Measurements from ENCODE around the gene TBC1D4. TPM values are rescaled to one million over a fixed set of nuclear protein-coding genes. Genes with fewer than 3 reads are reported as not detected.
A peak's percentile ranks its signal among the peaks of the same experiment; 100 is the strongest.
"Not testable (repeated sequence)": the region's sequence is repeated elsewhere in the genome, so short reads cannot be mapped to it uniquely, and the experiment has no call there.

TBC1D4 gene
- total RNA-seq, 1 donor from 2014 or later, result 116 TPM

DNA sequence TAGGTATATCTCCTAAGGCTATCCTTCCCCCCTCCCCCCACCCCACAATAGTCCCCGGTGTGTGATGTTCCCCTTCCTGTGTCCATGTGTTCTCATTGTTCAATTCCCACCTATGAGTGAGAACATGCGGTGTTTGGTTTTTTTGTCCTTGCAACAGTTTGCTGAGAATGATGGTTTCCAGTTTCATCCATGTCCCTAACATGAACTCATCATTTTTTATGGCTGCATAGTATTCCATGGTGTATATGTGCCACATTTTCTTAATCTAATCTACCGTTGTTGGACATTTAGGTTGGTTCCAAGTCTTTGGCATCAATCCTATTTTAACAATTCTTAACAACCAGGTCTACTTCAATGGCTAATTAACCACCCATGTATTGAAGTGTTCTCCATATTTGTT is 130.4 kb downstream of the TBC1D4 start:
- intact Hi-C loops (cut with micrococcal nuclease); DNase-seq; ATAC-seq: not testable (repeated sequence)

DNA sequence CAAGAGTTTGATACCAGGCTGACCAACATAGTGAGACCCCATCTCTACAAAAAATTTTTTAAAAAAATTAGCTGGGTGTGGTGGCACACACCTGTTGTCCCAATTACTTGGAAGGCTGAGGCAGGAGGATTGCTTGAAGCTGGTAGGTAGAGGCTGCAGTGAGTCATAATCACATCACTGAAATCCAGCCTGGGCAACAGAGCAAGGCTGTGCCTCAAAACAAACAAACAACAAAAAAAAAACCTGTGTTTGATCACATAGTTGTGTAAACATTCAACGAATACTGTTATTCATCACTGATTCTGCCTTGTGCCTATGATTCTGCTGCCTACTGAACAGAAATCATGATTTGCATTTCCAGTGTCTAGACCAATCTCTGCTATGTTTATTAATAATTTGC is 134.0 kb downstream of the TBC1D4 start:
- DNase-seq, result no peak
- intact Hi-C loops (cut with micrococcal nuclease), result no loop called here
- ATAC-seq, result no peak

DNA sequence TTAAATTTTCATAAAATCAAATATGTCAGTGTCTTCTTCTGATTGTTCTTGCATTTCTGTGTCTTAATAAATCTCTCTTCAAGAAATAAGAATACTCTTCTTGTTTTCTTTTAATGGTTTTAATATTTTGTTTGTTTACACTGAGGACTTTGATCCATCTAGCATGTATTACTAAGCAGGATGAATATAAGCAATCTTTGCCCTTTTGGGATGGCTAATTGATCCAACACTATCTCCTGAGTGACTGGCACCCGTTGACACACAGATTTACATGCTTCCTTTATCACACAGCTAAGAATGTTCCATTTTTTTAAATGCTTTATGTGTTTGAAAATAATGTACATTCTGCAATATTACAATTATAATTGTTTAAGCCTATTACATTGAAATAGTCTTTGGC is 134.5 kb downstream of the TBC1D4 start:
- intact Hi-C loops (cut with micrococcal nuclease), result no loop called here
- no peak for ATAC-seq
- no peak for DNase-seq

DNA sequence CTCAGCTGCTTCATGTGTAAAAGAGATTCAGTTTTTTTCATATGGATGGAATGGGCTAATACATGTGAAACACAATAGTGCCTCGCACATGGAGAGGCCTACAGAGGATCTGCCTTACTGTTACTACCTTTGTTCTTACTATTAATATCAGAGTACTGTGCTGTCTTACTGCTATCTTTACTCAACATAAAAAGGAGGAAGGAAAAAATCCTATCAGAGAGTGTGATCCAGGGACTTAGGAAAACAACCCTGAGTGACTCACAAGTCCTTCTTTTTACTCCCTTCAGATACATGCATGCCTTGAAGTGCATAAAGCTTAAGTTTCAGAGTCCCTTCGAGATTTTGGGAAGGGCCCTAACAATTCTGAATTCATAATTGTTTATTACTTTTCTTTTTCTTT is 136.8 kb downstream of the TBC1D4 start:
- intact Hi-C loops (cut with micrococcal nuclease), result no loop called here
- DNase-seq, result no peak
- no peak for ATAC-seq

DNA sequence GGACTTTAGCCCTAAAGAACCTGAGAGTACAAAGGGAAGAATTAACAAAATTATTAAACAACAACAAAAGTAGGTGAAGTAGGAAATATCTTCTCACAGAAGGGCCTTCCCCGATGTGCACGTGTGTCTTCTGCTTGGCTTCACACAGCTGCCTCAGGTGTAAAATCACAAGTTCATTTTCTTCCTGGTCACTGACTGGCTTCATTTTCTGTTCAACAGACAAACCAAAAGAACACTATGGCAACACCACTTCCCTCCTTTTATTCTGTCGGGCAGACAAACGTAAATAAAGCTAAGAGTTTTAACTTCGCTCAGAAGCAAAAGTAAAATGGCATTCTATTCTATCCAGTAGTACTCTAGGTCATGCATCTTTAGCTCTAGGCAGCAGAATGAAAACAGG is 140.9 kb downstream of the TBC1D4 start:
- ATAC-seq, result no peak
- no peak for DNase-seq
- intact Hi-C loops (cut with micrococcal nuclease), result no loop called here

DNA sequence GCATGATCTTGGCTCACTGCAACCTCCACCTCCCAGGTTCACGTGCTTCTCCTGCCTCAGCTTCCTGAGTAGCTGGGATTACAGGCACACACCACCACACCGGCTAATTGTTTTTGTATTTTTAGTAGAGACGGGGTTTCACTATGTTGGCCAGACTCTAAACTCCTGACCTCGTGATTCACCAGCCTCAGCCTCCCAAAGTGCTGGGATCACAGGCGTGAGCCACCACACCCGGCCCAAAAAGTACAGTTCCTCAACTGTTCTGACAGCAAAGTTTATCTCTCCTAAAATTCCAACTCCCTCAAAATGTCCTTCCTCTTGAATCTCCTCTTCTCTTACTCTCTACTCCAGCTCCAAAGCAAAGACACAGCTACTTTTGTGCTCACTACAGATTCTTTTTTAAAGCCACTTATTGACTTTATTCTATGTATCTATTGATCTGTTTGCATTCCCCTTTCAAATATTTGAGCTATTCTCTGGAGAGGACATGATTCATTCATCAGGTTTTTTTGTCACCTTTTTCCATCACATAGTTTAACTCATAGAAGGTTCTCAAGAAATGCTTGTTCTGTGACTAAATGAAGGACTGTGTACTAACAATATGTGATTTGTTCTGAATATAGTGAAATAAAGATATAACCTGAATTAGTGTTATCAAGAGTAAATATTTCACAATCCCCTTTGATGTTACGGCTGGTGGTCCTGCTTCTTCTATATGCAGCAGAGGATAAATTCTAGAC is 142.2 kb downstream of the TBC1D4 start:
- DNase-seq, result no peak
- no peak for ATAC-seq
- intact Hi-C loops (cut with micrococcal nuclease), result no loop called here

DNA sequence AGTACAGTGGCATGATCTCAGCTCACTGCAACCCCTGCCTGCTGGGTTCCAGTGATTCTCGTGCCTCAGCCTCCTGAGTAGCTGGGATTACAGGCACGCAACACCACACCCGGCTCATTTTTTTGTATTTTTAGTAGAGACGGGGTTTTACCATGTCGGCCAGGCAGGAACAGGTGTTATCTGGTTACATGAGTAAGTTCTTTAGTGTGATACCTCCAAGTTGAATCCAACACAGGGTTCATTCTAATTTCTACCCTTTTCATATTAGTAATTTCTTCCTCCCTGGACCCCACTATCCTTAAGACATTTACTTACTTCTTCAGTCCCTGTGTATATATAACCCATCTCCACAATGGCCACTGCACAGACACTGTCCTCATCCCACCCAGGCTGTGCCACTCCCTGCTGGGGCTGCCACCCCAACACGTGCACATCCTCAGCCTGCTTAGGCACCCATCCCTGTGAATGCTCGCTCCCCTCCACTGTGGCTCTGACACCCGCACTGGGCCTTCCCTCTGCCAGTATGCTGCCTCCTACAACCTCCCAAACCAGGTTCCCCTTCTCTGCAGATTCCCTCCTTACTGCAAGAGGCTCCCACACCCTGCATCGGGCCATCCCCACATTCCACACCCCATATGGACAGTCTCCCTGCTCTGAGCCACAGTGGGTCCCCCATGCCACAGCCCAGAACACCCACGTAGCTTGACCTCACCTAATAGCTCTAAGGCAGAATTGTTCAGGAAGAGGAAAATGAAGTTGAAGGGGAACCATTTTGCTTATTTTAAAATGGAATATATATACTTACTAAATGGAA is 147.1 kb downstream of the TBC1D4 start:
- intact Hi-C loops (cut with micrococcal nuclease), result no loop called here
- DNase-seq (no peak), ATAC-seq (no peak)

DNA sequence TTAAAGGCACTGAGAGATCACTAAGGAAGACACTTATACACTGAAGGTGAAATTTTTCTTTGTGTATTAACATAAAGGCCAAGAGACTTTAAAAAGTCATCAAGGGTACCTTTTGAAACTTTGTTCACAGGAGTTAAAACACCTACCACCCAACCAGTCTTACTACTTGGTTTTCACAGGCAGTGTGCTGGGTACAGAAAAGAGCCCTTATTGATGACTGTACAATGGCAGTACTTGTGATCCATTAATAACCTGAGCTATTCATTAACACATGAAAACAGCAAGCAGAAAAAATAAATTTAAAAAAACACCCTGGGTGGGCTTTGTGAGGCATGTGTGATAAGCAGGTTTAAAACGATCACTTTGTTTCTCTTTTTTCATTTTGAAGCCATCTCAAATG is 148.9 kb downstream of the TBC1D4 start:
- ATAC-seq, result no peak
- intact Hi-C loops (cut with micrococcal nuclease), result no loop called here
- DNase-seq, result no peak

DNA sequence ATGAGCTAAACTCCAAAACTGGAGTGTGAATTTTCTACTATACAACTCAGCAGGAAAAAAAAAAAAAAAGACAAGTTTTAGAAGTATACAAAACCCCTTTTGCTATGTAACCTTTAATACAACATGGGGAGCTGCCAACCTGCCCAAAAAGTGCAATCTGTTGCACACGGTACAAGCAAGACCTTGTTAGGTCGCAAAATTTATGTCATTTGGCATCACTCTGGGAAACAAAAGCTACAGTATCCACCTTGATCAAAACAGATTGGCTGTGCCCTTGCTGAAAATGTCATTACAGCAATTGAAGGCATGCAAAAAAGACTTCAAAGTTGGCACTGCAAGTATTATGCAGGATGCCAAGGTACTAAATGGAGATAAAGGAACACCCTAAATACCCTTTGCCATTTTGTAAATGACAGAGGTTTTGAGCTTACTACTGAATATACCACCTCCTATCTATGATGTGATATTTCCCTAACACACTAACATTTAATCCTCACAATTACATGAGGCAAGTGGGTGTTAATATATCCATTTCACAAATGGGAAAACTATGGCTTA is 150.1 kb downstream of the TBC1D4 start:
- ATAC-seq, result peak; percentile 34
- intact Hi-C loops (cut with micrococcal nuclease), result no loop called here

DNA sequence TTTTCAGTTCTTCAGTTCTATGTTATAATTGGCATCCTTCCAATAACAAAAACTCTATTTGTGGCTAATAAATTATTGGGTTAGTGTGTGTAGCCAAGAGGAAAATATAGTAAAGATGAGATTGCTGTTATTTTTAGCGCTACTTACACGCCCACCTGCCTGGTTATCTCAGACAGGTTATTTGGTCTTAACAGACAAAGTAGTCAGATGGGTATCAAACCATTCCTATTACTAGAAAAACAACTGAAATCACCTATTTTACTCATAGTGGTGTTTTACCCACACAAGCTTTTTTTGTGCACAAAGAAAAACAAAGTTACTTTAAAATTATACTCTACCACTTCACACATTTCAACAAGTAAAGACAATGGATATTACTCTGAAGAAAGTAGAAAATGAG is 151.2 kb downstream of the TBC1D4 start:
- ATAC-seq (no peak), DNase-seq (no peak)
- intact Hi-C loops (cut with micrococcal nuclease), result no loop called here

More for the DNA sequence above, 150.1 kb downstream of the TBC1D4 start:
- no peak for DNase-seq

DNA sequence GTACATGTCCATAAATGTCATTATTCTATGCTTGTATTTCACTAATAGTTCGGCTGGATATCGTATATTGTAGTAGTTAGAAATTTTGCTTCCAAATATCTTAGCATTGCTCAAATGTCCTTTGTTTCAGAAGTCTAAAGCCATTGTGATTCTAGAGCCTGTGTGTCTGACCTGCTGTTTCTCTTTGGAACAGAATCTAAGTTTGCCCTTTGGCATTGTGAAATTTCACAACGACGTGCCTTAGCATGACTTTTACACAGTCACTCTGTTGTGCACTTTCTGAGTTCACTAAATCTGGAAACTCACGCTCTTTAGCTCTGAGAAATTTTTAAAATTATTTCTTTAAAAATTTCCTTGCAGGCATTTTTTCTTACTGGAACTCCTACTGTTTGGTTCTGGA is 152.2 kb downstream of the TBC1D4 start:
- DNase-seq (no peak), ATAC-seq (no peak)
- intact Hi-C loops (cut with micrococcal nuclease), result no loop called here

DNA sequence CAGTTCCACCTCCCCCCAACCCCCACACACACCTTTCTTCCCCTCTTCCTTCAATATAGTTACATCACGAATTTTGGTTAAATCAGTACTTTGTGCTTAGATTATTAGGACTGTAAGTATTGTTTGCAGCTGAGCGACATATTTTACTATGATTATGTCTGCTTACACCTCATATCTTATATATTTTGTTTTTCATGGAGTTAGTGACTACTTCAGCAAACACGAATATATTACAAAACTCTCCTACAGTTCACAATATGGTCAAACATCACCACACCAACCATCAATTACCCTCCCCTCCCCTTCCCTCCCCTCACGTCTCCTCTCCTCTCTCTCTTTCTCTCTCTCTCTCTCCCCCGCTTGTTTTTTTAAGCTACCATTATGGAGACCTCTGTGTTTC is 152.9 kb downstream of the TBC1D4 start:
- no peak for DNase-seq
- ATAC-seq, result no peak
- intact Hi-C loops (cut with micrococcal nuclease), result no loop called here

DNA sequence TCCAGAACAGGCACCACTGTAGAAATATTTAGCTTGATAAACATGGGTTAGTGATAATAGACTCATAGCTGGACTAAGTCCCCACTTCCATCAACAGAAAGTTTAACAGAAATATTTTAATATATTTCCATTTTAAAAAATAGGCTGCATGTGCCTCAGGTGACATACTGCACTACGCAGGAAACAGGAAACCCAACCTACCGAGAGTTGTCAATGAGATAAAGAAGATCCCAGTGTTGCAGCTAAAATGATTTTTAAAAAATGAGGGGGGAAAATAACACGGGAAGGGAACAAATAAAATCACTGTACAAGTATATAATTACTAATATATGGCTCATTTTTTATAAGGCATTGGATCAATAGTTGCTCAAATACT is 154.8 kb downstream of the TBC1D4 start:
- intact Hi-C loops (cut with micrococcal nuclease), result no loop called here
- DNase-seq (no peak), ATAC-seq (no peak)

DNA sequence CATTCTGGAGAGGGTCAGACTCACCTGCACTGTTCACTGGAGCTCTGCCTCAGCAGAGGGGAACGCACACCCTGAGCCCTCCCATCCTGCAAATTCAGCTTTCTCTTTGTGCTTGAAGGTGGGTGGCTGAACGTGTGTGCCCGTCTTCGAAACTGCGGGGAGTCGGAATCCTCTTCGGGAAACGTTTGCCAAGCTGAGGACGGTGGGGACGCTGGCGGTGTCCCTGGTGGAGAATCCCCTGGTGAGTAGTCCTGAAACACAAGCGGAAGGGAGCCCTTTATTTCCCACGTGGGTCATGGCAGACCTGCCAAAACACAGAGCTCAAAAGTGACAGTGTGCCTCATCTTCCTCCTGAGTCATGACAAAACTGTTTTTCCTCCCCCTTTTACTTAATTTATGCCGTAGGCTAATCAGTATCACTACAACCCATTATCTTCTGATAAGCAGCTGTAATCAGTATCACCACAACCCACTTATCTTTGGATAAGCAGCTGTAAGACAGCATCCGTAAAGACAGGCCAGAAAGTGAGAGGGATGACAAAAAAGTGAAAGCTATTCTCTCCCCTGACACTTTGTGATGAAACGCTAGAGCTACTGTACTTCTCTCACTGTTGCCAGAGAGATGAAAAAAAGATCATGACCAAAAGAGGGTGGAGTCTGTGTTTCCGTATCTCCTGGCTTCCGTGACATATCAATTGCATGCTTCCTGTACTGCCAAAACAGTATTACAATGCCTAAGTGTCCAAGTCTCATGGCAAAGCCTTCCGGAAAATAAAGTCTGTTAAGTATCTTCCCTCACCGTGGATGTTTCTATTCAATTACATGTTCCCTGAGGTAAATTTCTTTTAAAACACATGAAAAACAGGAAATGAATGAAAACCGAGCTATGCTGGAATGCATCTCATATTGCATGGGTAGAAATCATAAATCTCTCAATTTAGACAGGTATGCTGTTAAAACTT is 155.5 kb downstream of the TBC1D4 start:
- peak; percentile 81 for ATAC-seq
- intact Hi-C loops (cut with micrococcal nuclease), result no loop called here
- no peak for DNase-seq

DNA sequence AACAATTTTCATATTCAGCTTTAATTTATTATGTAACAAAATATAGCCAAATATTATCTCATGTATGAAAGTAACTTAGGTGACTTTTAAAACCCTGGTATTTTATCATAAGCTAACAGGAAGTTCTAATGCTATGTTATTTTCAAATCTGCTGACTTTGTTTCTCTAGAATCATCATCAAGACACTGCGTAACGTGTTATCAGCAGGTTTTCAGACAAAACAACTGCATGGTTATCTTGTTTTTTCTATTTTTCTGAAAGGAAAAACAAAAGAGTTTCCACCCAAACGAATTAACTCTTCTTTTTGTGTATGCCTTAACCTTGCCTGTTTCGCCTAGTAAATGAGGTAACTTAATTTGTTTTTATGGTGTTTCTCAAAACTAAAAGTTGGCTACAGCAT is 156.3 kb downstream of the TBC1D4 start:
- ATAC-seq (no peak), DNase-seq (no peak)
- intact Hi-C loops (cut with micrococcal nuclease), result no loop called here

DNA sequence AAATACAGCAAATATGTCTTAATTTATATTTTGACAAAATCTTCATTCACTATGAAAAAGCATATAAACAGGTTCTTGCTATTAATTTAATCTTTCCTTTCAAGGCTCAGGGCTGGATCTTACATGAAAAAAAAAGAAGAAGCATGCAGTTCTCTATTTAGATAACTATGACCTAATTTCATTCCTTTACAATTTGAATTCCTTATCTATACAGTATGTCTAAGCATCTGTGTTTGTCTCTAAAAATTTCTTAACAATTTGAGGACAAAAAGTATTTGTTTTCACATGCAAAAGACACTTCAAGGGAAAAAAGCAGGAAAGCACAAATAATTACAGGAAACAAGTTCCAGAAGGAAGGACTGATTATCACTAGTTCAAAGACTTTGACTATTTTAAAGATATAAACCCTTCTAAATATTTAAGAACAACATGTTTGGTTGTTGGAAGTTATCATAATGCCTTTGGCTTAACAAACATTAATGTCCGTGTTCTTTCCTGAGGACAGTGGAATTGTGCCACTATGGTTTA is 157.5 kb downstream of the TBC1D4 start:
- no peak for ATAC-seq
- DNase-seq, result no peak
- intact Hi-C loops (cut with micrococcal nuclease), result no loop called here

DNA sequence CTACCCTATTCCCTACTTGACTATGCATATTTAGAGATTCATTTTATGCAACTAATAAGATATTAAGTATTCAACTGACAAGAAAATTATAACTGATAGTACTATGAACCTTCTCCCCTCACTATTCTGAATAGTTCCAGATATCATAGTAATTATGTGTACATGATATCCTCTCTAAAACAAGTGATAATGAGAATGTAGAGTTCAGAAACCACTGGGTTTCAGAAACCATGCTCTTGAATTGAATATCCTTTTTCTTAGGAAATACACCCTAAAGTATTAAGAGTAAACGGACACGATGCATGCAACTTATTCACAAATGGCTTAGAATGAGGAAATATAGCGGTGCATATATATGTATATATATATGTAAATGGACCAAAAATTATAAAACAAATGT is 160.9 kb downstream of the TBC1D4 start:
- DNase-seq, result no peak
- intact Hi-C loops (cut with micrococcal nuclease), result no loop called here
- no peak for ATAC-seq

DNA sequence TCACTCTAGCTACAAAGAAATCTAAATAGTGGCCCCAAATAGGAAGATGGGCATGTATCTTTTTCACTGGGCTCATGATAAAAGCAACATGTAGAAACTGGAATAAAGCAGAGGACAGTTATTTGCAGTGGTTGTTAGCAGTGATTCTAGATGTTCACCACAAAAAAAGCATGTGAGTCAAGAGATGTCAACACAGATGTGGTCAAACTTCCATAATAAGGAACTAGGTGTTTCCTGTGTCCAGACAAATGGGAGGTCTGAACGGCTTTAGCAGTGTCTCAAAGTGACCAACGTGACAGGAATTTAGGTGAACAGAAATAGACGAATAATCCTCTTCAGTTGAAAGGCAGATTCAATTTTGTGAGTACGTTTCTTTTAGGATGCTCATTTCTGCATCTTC is 162.7 kb downstream of the TBC1D4 start:
- ATAC-seq, result peak; percentile 14
- intact Hi-C loops (cut with micrococcal nuclease), result no loop called here
- DNase-seq, result no peak

DNA sequence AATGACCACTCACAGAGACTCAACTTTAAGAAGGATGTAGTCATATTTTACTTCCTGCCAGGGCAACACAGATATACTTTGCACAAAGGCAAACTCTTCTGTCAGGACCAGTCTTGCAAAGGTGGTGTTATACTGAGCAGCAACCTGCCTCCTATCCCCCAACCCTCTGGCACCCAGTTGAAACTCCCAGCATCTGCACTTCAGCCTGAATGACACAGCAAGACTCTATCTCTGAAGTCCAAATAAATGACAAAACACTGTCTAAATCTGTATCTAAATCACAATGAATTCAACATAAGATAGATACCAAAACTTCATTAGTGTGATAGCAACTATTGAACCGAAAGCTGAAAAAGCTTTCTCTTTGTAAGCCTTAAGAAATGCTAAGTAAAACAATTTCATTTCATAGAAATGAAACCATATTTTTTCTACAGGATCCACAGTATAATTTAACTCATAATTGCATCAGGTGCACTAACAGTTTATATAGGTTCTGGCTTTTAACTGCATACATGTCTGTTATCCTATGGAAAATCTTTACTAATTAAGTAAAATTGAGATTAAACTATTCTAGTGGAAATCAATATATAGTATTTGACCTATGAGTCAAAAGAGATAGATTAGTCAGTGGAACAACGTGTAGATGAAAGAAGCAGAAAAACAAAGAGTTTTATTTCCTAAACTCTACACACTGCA is 163.7 kb downstream of the TBC1D4 start:
- peak; percentile 19 for ATAC-seq

More for the DNA sequence above, 163.7 kb downstream of the TBC1D4 start:
- no peak for DNase-seq
- intact Hi-C loops (cut with micrococcal nuclease), result no loop called here
